Heart left ventricle (tissue), 16 donors: ENCODE results near the gene WHRN. TPM values are rescaled to one million over a fixed set of nuclear protein-coding genes. Genes with fewer than 3 reads are reported as not detected.

Source experiments
- ATAC-seq, 4 donors: fragments of 200-7000 bp; cut with Tn5 transposase; one replicate each; pipeline ENCODE4 v1.9.1; 2020 to 2022; ENCODE audit warnings: moderate library complexity in 4 of 4, mild to moderate bottlenecking in 3 of 4, moderate number of reproducible peaks in 1 of 4
- DNase-seq, 5 donors: peaks; one replicate each; pipeline ENCODE4 v3.0.0-alpha.2; 2020
- H3K27ac ChIP-seq, 12 donors: fragments of 200-600 bp; sonication (generic) in 4 of 12; one replicate each; pipeline versions ENCODE4 v1.5.0 to v1.8.0; 2016 to 2022; ENCODE audit warnings: mild to moderate bottlenecking in 2 of 12
- H3K27me3 ChIP-seq, 9 donors: fragments of 200-600 bp; sonication (generic) in 2 of 9; one replicate each; pipeline versions ENCODE4 v1.5.1 to v1.8.0; 2016 to 2022; ENCODE audit warnings: mild to moderate bottlenecking in 3 of 9
- H3K36me3 ChIP-seq, 9 donors: fragments of 200-600 bp; sonication (generic) in 2 of 9; one replicate each; pipeline versions ENCODE4 v1.5.0 to v1.8.0; 2018 to 2022; ENCODE audit warnings: mild to moderate bottlenecking in 2 of 9
- H3K4me1 ChIP-seq, 12 donors: fragments of 200-600 bp; sonication (generic) in 4 of 12; one replicate each; pipeline versions ENCODE4 v1.5.0 to v1.8.0; 2016 to 2022; ENCODE audit warnings: mild to moderate bottlenecking in 3 of 12
- H3K4me3 ChIP-seq, 12 donors: fragments of 200-600 bp; sonication (generic) in 4 of 12; one replicate each; pipeline versions ENCODE4 v1.5.0 to v1.8.0; 2017 to 2022; ENCODE audit warnings: mild to moderate bottlenecking in 9 of 12, moderate library complexity in 4 of 12
- H3K9me3 ChIP-seq, 12 donors: fragments of 200-600 bp; sonication (generic) in 4 of 12; one replicate each; pipeline versions ENCODE4 v1.5.0 to v1.8.0; 2016 to 2022; ENCODE audit warnings: mild to moderate bottlenecking in 1 of 12
- CTCF ChIP-seq, 12 donors: fragments of 200-600 bp; sonication (generic) in 4 of 12; IDR thresholded peaks; one replicate each; pipeline versions ENCODE4 v1.5.0 to v1.8.0; 2018 to 2022; ENCODE audit warnings: antibody characterized with exemption in 12 of 12, mild to moderate bottlenecking in 5 of 12
- POLR2A ChIP-seq, 2 donors: fragments of 450-650 bp; IDR thresholded peaks; one replicate each; pipeline ENCODE4 v1.6.1; 2017; ENCODE audit warnings: antibody characterized with exemption in 2 of 2, mild to moderate bottlenecking in 2 of 2, moderate library complexity in 2 of 2
- WGBS, 4 donors: extraction: QIAGEN DNeasy Blood & Tissue Kit in 2 of 4; methylation state at CpG; one replicate each; pipeline versions ENCODE4 v1.1.5 to v1.1.7; 2013 to 2018; 5-methylcytosine and 5-hydroxymethylcytosine counted together
- intact Hi-C, 10 donors: fragments of 100-400 bp; cut with DNase I; formaldehyde crosslinking; loops; one replicate each; pipeline versions ENCODE4 v1.11.1 to v1.14.2; 2022
- polyA plus RNA-seq, 2 donors: library from polyadenylated mRNA; stranded (reverse); fragments of 200-250 nt; gene quantifications; one replicate each; pipeline ENCODE4 v1.2.3, GENCODE V29; 2013
- total RNA-seq, 9 donors: library from RNA; depleted of rRNA in 2 of 9; stranded (reverse); fragments of >200 nt in 2 of 9; fragmentation: NEBNext Ultra II Directional in 3 of 9; extraction: Animal tissue kit (Norgen Biotek cat#: 25700) in 3 of 9; gene quantifications; one replicate each; pipeline versions ENCODE4 v1.1.0 to v1.2.4, GENCODE V29; 2016 to 2023
- donor health status: ischemic (EF 13 %, LVEDD 7.1; RV severe dilation, severe dysfunction).
- donor health status: healthy with polysubstance abuse.
- donor health status: DM: no; HTN: yes; CAD: no.
- donor health status: DM: no; HTN: no; CAD: no.
- donor health status: ischemic (EF 25% LVEDD 6.9; RV normal size, moderate dysfunction).
- donor health status: ischemic (EF 25% LVEDD 5.7; RV mildly dilated, moderate dysfunction).
- donor health status: healthy.
- donor health status: DM: yes; HTN: yes; CAD: no.
- donor health status: ischemic (EF 35%, LVEDD 5.7; RV mildly dilated, moderate dysfunction).
- donor health status: nonischemic (EF 11% LVEDD 7.7; RV severe dilation, severe dysfunction).
- donor health status: DM: yes; HTN: yes; CAD: no.
- donor health status: PGD.
- donor health status: ischemic (EF 29% LVEDD 5.4; RV normal size, mild dysfunction).
- donor health status: nonischemic (EF 23%, LVEDD 6.1; RV moderate dilation, normal function).

WHRN gene
- total and polyA plus RNA-seq, 11 donors = 0.12 to 1.4 (median 0.56) TPM

GRCh38 chr9:114503522-114504340, 1.5 kb downstream of the WHRN start:
- H3K27me3 ChIP-seq = peaks cover 2 to 71% (median 44%) of the 10 kb centered on the region in 9 donors
- ATAC-seq (no peak), DNase-seq (no peak)
- 61 to 73% (median 69%) methylated on average over 13 to 18 of the region's 18 CpGs for WGBS, 4 donors
- H3K36me3 ChIP-seq = no peaks in the 10 kb centered on the region
- H3K9me3 ChIP-seq = no peaks in the 10 kb centered on the region
- TF ChIP-seq POLR2A (IDR thresholded peaks at IDR 0.05) = no peak
- no peak for TF ChIP-seq CTCF (IDR thresholded peaks at IDR 0.05)
- peaks cover 0 to 18% (median 6%) of the 10 kb centered on the region in 12 donors for H3K4me1 ChIP-seq
- H3K4me3 ChIP-seq = peak overlapping the region in 6 of 12 donors; percentile 51 to 68 (median 60)
- peak overlapping the region in 1 of 12 donors; percentile 86 for H3K27ac ChIP-seq
- intact Hi-C loops = no loop called here

GRCh38 chr9:114503009-114503408, 2.3 kb downstream of the WHRN start:
- intact Hi-C loops = no loop called here
- no peak overlapping the region for H3K4me3 ChIP-seq
- peaks cover 2 to 70% (median 39%) of the 10 kb centered on the region in 9 donors for H3K27me3 ChIP-seq

DNA sequence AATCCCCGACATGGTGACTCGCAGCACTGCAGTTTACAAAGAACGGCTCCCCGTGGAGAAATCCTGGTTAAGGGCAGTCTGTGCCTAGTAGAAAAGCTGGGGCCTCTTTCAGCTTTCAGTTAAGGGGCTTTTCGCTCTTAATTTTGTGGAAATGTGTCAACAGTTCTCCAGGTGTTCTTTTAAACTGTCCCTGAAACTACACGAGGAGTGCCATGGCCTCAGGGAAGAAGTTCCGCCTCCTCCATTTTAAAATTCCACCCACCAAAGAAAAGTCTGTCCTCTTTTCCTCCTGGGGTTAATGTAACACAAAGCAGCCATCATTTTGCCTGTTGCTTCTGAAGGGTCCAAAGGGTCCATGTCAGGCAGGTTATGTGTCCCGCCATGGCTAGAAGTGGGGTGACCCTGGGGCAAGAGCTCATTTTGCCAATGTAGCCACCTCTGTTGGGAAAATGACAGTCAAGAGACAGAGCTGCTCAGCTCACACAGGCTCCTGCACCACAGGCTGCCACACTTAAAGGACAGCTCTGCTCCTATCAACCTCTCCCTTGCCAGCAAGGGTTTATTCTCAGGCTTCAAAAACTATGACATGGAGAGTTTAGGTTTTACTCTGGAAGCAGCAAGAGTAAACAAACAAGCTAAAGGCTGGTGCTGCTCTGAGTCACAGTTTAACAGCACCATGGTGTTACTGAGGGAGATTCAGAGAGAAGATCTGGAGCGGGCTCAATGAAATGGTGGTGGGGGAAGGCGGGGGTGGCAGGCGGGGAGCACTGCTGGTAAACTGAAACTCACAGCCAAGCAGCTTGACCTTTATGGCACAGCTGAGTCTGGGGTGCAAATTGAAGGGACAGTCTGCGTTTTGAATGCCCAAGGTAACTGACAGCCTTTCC, 3.2 kb downstream of the WHRN start:
- intact Hi-C loops = no loop called here
- no peak for ATAC-seq
- H3K4me3 ChIP-seq = no peak overlapping the region
- DNase-seq = no peak
- H3K27ac ChIP-seq = peak overlapping the region in 1 of 12 donors; percentile 86
- no peaks in the 10 kb centered on the region for H3K9me3 ChIP-seq
- H3K27me3 ChIP-seq = peaks cover 2 to 64% (median 35%) of the 10 kb centered on the region in 9 donors
- peaks cover 0 to 18% (median 6%) of the 10 kb centered on the region in 12 donors for H3K4me1 ChIP-seq
- no peak for TF ChIP-seq POLR2A (IDR thresholded peaks at IDR 0.05)
- TF ChIP-seq CTCF (IDR thresholded peaks at IDR 0.05) = no peak
- no peaks in the 10 kb centered on the region for H3K36me3 ChIP-seq
- WGBS, 4 donors = 57 to 71% (median 65%) methylated on average over 12 of the region's 12 CpGs

More at GRCh38 chr9:114503009-114503408, 2.3 kb downstream of the WHRN start:
- Histone ChIP-seq H3K36me3 (no peaks in the 10 kb centered on the region), H3K9me3 (no peaks in the 10 kb centered on the region), H3K27ac (peak overlapping the region in 1 of 12 donors; percentile 86), H3K4me1 (peaks cover 0 to 18% (median 6%) of the 10 kb centered on the region in 12 donors)
- no peak for TF ChIP-seq CTCF (IDR thresholded peaks at IDR 0.05)
- ATAC-seq = no peak
- WGBS, 4 donors = 66 to 73% (median 68%) methylated on average over 7 of the region's 7 CpGs
- no peak for DNase-seq
